C4-2B (cell line): Measurements from ENCODE around the gene CAMK1.

ENCODE experiments used
- ZFX ChIP-seq: fragments of 450-650 bp; IDR thresholded peaks from 2 replicates; pipeline ENCODE4 v1.6.1; 2017
- TF ChIP-seq, protein P1 (sequence below): fragments of 450-650 bp; conservative IDR thresholded peaks from 2 replicates; pipeline ENCODE4 v1.5.1; 2017; ENCODE audit warnings: mild to moderate bottlenecking

DNA sequence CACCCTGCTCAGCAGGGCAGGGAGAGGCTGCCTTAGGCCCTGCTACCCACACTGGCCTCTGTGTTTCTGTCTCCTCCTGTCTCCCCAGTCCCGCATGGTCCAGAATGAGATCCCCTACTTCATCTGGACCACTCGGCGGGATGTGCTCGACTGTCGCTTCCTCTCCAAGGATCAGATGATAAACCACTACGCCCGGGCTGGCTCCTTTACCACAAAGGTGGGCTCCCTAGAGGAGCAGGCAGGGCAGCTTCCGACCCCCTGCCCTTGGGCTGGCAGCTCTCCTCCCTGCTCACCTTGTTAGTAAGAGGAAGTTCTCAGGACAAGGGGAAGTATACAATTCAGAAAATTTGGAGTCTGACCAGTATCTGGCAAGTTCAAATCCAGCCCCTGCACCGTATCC, 46.2 kb upstream of the CAMK1 start:
- TF ChIP-seq, protein P1, sequence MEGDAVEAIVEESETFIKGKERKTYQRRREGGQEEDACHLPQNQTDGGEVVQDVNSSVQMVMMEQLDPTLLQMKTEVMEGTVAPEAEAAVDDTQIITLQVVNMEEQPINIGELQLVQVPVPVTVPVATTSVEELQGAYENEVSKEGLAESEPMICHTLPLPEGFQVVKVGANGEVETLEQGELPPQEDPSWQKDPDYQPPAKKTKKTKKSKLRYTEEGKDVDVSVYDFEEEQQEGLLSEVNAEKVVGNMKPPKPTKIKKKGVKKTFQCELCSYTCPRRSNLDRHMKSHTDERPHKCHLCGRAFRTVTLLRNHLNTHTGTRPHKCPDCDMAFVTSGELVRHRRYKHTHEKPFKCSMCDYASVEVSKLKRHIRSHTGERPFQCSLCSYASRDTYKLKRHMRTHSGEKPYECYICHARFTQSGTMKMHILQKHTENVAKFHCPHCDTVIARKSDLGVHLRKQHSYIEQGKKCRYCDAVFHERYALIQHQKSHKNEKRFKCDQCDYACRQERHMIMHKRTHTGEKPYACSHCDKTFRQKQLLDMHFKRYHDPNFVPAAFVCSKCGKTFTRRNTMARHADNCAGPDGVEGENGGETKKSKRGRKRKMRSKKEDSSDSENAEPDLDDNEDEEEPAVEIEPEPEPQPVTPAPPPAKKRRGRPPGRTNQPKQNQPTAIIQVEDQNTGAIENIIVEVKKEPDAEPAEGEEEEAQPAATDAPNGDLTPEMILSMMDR = no peak
- TF ChIP-seq ZFX = no peak
